ENCODE measurements around the gene GPD1.

The GPD1 gene

GRCh38 chr12:50069539-50069938, 34.3 kb upstream of the GPD1 start:
- Histone ChIP-seq H2AFZ (ENCODE audit: low read depth, low read length) (no peak overlapping the region), H3K9me3 (ENCODE audit: insufficient read depth, low read length) (no peaks in the 10 kb centered on the region), H3K27me3 (ENCODE audit: low read depth, low read length) (no peaks in the 10 kb centered on the region), H3K4me3 (ENCODE audit: low read length) (no peak overlapping the region), H3K9ac (ENCODE audit: low read length) (no peak overlapping the region), H3K27ac (ENCODE audit: low read length) (no peak overlapping the region), H3K4me1 (ENCODE audit: low read length) (0 out of 2 replicates have a peak, but pooled peaks cover 12% of the 10 kb centered on the region), H3K79me2 (ENCODE audit: low read length) (no peaks in the 10 kb centered on the region), H3K36me3 (replicated peaks; ENCODE audit: low read depth, low read length) (no peaks in the 10 kb centered on the region), H4K20me1 (ENCODE audit: insufficient read depth, low read length) (no peaks in the 10 kb centered on the region), H3K4me2 (ENCODE audit: low read length) (no peak overlapping the region)
- TF ChIP-seq EZH2phosphoT487 (IDR thresholded peaks at IDR 0.05; ENCODE audit: low read depth) = no peak
- no peak for TF ChIP-seq CTCF (IDR thresholded peaks at IDR 0.05; ENCODE audit: low read depth, low read length)

- Histone ChIP-seq H3K36me3 (replicated peaks; ENCODE audit: low read depth, low read length) (no peaks in the 10 kb centered on the region), H3K27ac (ENCODE audit: low read length) (no peak overlapping the region), H4K20me1 (ENCODE audit: insufficient read depth, low read length) (no peaks in the 10 kb centered on the region), H3K9ac (ENCODE audit: low read length) (no peak overlapping the region), H3K4me3 (ENCODE audit: low read length) (no peak overlapping the region), H3K4me1 (ENCODE audit: low read length) (peaks cover 15% of the 10 kb centered on the region; the same call in 1 of the 2 replicates), H2AFZ (ENCODE audit: low read depth, low read length) (no peak overlapping the region), H3K79me2 (ENCODE audit: low read length) (no peaks in the 10 kb centered on the region), H3K9me3 (ENCODE audit: insufficient read depth, low read length) (no peaks in the 10 kb centered on the region), H3K4me2 (ENCODE audit: low read length) (peak overlapping the region; percentile 34; the same call in 1 of the 2 replicates), H3K27me3 (ENCODE audit: low read depth, low read length) (no peaks in the 10 kb centered on the region)
- peak; percentile 90 for TF ChIP-seq CTCF (IDR thresholded peaks at IDR 0.05; ENCODE audit: low read depth, low read length)
- TF ChIP-seq EZH2phosphoT487 (IDR thresholded peaks at IDR 0.05; ENCODE audit: low read depth) = no peak
Observed at GRCh38 chr12:50070314-50071060, 33.3 kb upstream of the GPD1 start.

DNA sequence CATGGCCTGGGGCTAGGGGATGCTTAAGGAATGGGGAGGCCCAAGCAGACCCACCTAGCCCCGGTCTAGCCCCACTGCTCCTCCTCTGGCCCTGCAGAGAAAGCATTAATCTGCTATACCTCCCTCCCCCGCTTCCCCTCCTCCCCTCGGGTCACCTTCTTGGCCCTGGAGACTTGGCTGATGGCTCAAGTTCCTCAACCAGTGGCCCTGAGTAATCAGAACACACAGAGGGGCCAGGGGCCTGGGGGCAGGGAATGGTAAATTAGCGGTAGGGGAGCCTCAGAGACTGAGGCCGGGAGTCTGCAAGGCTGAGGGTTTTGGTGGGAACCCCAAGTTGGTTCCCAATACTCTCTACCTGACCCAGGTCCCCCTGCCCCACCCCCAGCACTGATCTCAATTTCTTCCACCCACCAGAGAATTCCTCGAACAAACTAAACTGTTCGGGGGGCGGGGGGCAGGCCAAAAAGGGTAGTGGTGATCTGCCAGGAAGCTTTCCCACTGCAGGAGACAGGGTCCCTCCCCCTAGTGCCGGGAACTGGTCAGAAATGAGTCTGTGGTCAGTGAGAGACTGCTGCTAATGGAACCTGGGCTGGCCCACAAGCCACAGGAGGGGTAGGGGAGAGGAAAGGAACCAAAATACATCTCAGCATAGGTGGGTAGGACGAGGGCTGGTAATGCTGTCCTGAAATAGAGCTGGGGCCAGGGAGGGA, 31.5 kb upstream of the GPD1 start:
- no peaks in the 10 kb centered on the region for H3K27me3 ChIP-seq (ENCODE audit: low read depth, low read length)
- no peak overlapping the region for H3K4me2 ChIP-seq (ENCODE audit: low read length)
- no peak overlapping the region for H3K4me3 ChIP-seq (ENCODE audit: low read length)
- H3K9me3 ChIP-seq (ENCODE audit: insufficient read depth, low read length) = no peaks in the 10 kb centered on the region
- H4K20me1 ChIP-seq (ENCODE audit: insufficient read depth, low read length) = no peaks in the 10 kb centered on the region
- H3K79me2 ChIP-seq (ENCODE audit: low read length) = no peaks in the 10 kb centered on the region
- H2AFZ ChIP-seq (ENCODE audit: low read depth, low read length) = no peak overlapping the region
- TF ChIP-seq CTCF (IDR thresholded peaks at IDR 0.05; ENCODE audit: low read depth, low read length) (no peak), EZH2phosphoT487 (IDR thresholded peaks at IDR 0.05; ENCODE audit: low read depth) (no peak)
- H3K27ac ChIP-seq (ENCODE audit: low read length) = no peak overlapping the region
- H3K36me3 ChIP-seq (replicated peaks; ENCODE audit: low read depth, low read length) = no peaks in the 10 kb centered on the region
- H3K9ac ChIP-seq (ENCODE audit: low read length) = no peak overlapping the region
- H3K4me1 ChIP-seq (ENCODE audit: low read length) = peaks cover 14% of the 10 kb centered on the region

DNA sequence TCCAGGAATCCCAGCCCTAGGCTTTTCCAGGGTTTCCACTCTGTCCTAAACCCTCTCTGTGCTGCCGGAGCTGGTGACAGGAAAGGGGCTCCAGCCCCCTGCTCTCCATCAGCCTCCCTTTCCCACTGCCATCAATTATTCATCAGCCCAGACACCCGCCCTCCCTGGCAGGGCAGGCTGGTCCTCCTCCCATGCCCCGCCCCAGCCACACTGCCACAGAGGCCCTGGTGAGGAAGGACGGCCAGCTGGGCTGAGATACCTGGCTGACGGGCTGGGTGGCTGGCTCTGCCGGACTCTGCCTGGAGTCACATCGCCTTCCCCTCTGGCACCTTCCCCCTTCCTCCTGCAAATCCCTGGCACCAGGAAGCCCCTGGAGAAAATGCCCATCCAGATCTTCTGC, 30.6 kb upstream of the GPD1 start:
- Histone ChIP-seq H3K9ac (ENCODE audit: low read length) (no peak overlapping the region), H3K9me3 (ENCODE audit: insufficient read depth, low read length) (no peaks in the 10 kb centered on the region), H2AFZ (ENCODE audit: low read depth, low read length) (no peak overlapping the region), H3K4me1 (ENCODE audit: low read length) (peaks cover 18% of the 10 kb centered on the region), H4K20me1 (ENCODE audit: insufficient read depth, low read length) (no peaks in the 10 kb centered on the region), H3K79me2 (ENCODE audit: low read length) (no peaks in the 10 kb centered on the region), H3K27ac (ENCODE audit: low read length) (no peak overlapping the region), H3K4me3 (ENCODE audit: low read length) (no peak overlapping the region), H3K4me2 (ENCODE audit: low read length) (no peak overlapping the region), H3K27me3 (ENCODE audit: low read depth, low read length) (no peaks in the 10 kb centered on the region), H3K36me3 (replicated peaks; ENCODE audit: low read depth, low read length) (no peaks in the 10 kb centered on the region)
- TF ChIP-seq EZH2phosphoT487 (IDR thresholded peaks at IDR 0.05; ENCODE audit: low read depth) (no peak), CTCF (IDR thresholded peaks at IDR 0.05; ENCODE audit: low read depth, low read length) (no peak)

Data from OCI-LY3 (cell line).